CD14-positive monocyte (primary cell): ENCODE data around the gene TNFRSF18. TPM values are rescaled to one million over a fixed set of nuclear protein-coding genes. Genes with fewer than 3 reads are reported as not detected.

Source experiments
- DNase-seq, 3 donors: peaks; one replicate each; pipeline ENCODE4 v3.0.0-alpha.2; 2011 to 2022
- H2AFZ ChIP-seq: 2 replicates; pipeline ENCODE4 v1.6.0; 2012; ENCODE audit warnings: mild to moderate bottlenecking, low read depth, low read length, inconsistent platforms; ENCODE audit not compliant: insufficient read depth, poor library complexity, severe bottlenecking
- H3K27ac ChIP-seq, 2 donors: 1 replicate in 1 of 2; 2 replicates in 1 of 2; pipeline ENCODE4 v1.5.1; 2012 to 2013; ENCODE audit warnings: low read length in 2 of 2, control low read depth in 1 of 2, inconsistent platforms in 1 of 2, low read depth in 1 of 2, mild to moderate bottlenecking in 1 of 2
- H3K27me3 ChIP-seq, 2 donors: one replicate each; pipeline versions ENCODE4 v1.6.0 to v1.6.1; 2011 to 2013; ENCODE audit warnings: low read length in 2 of 2; ENCODE audit not compliant: control insufficient read depth in 2 of 2, insufficient read depth in 2 of 2
- H3K36me3 ChIP-seq, 2 donors: replicated peaks in 1 of 2; 1 replicate in 1 of 2; 2 replicates in 1 of 2; pipeline versions ENCODE4 v1.5.1 to v1.6.1; 2012 to 2013; ENCODE audit warnings: low read length in 2 of 2, control low read depth in 1 of 2, inconsistent platforms in 1 of 2, mild to moderate bottlenecking in 1 of 2; ENCODE audit not compliant: insufficient read depth in 2 of 2, control insufficient read depth in 1 of 2
- H3K4me1 ChIP-seq, 2 donors: 1 replicate in 1 of 2; 2 replicates in 1 of 2; pipeline versions ENCODE4 v1.5.1 to v1.6.1; 2012 to 2013; ENCODE audit warnings: low read length in 2 of 2, control low read depth in 1 of 2, inconsistent platforms in 1 of 2, mild to moderate bottlenecking in 1 of 2, moderate library complexity in 1 of 2; ENCODE audit not compliant: insufficient read depth in 2 of 2, control insufficient read depth in 1 of 2
- H3K4me2 ChIP-seq: replicated peaks from 2 replicates; pipeline ENCODE3; 2012; ENCODE audit warnings: low read length, moderate library complexity, mild to moderate bottlenecking; ENCODE audit not compliant: poor library complexity, severe bottlenecking; ENCODE audit errors: extremely low read depth
- H3K4me3 ChIP-seq, 3 experiments: fragments of 200-600 bp in 1 of 3; sonication (generic) in 1 of 3; replicated peaks in 1 of 3; 1 replicate in 2 of 3; 2 replicates in 1 of 3; pipeline ENCODE4 v1.5.1; 2011 to 2013; ENCODE audit warnings: low read length in 3 of 3, mild to moderate bottlenecking in 3 of 3, control low read depth in 2 of 3, low read depth in 2 of 3, inconsistent platforms in 1 of 3, moderate library complexity in 1 of 3
- H3K79me2 ChIP-seq: 2 replicates; pipeline ENCODE4 v1.6.0; 2012; ENCODE audit warnings: mild to moderate bottlenecking, control low read depth, inconsistent platforms, low read length, moderate library complexity; ENCODE audit not compliant: insufficient read depth
- H3K9ac ChIP-seq: 2 replicates; pipeline ENCODE4 v1.6.0; 2017; ENCODE audit warnings: low read length, mild to moderate bottlenecking; ENCODE audit not compliant: insufficient read depth, poor library complexity, severe bottlenecking
- H3K9me3 ChIP-seq, 2 donors: replicated peaks in 1 of 2; 1 replicate in 1 of 2; 2 replicates in 1 of 2; pipeline versions ENCODE4 v1.5.1 to v1.6.1; 2012 to 2013; ENCODE audit warnings: low read length in 2 of 2, control low read depth in 1 of 2; ENCODE audit not compliant: control insufficient read depth in 1 of 2, insufficient read depth in 1 of 2
- H4K20me1 ChIP-seq: 2 replicates; pipeline ENCODE4 v1.6.0; 2012; ENCODE audit warnings: mild to moderate bottlenecking, low read length, control low read depth, moderate library complexity; ENCODE audit not compliant: insufficient read depth
- H3K27ac Mint-ChIP-seq, 7 donors: one replicate each; pipeline ENCODE4 v1.8.0; 2020; ENCODE audit warnings: mild to moderate bottlenecking in 7 of 7, mixed read lengths in 7 of 7, moderate library complexity in 6 of 7, inconsistent platforms in 2 of 7
- H3K27me3 Mint-ChIP-seq, 3 donors: one replicate each; pipeline ENCODE4 v1.8.0; 2021 to 2022; ENCODE audit warnings: low read depth in 3 of 3, mild to moderate bottlenecking in 3 of 3, mixed read lengths in 3 of 3, moderate library complexity in 3 of 3, inconsistent platforms in 1 of 3
- H3K36me3 Mint-ChIP-seq, 2 donors: one replicate each; pipeline ENCODE4 v1.8.0; 2020; ENCODE audit warnings: mixed read lengths in 2 of 2, inconsistent platforms in 1 of 2, mild to moderate bottlenecking in 1 of 2
- H3K4me1 Mint-ChIP-seq: one replicate; pipeline ENCODE4 v1.8.0; 2020; ENCODE audit warnings: mild to moderate bottlenecking, mixed read lengths
- H3K4me3 Mint-ChIP-seq, 2 donors: one replicate each; pipeline ENCODE4 v1.8.0; 2020; ENCODE audit warnings: mild to moderate bottlenecking in 2 of 2, mixed read lengths in 2 of 2, moderate library complexity in 1 of 2
- H3K9me3 Mint-ChIP-seq, 7 donors: one replicate each; pipeline ENCODE4 v1.8.0; 2020 to 2022; ENCODE audit warnings: mixed read lengths in 7 of 7, mild to moderate bottlenecking in 6 of 7, moderate library complexity in 6 of 7, inconsistent platforms in 2 of 7
- CTCF ChIP-seq: fragments of 200-600 bp; IDR thresholded peaks from one replicate; pipeline ENCODE4 v1.8.0; 2022; ENCODE audit warnings: antibody characterized with exemption, mild to moderate bottlenecking
- WGBS: methylation state at CpG from one replicate; pipeline ENCODE4 v1.1.5; 2013; ENCODE audit warnings: missing lambda C conversion rate; ENCODE audit not compliant: insufficient coverage; 5-methylcytosine and 5-hydroxymethylcytosine counted together
- intact Hi-C, 2 donors: fragments of 100-400 bp; cut with micrococcal nuclease; formaldehyde crosslinking; loops; one replicate each; pipeline versions ENCODE4 v1.15.0 to v1.15.1; 2023
- polyA plus RNA-seq, 3 donors: library from polyadenylated mRNA; depleted of rRNA in 1 of 3; unstranded in 2 of 3; stranded (reverse) in 1 of 3; fragments of 300-500 nt in 2 of 3; fragments of >200 nt in 1 of 3; fragmentation: Illumina TruSeq in 2 of 3; gene quantifications; 1 replicate in 2 of 3; 2 replicates in 1 of 3; pipeline ENCODE4 v1.2.3, GENCODE V29; 2012 to 2021

The TNFRSF18 gene
- polyA plus RNA-seq, 3 donors: not detected

- H3K36me3 Mint-ChIP-seq: peaks cover 0 to 1% of the 10 kb centered on the region in 2 donors
- Histone ChIP-seq H3K9me3 (no peaks in the 10 kb centered on the region), H3K4me3 (no peak overlapping the region), H3K27ac (no peak overlapping the region), H2AFZ (no peak overlapping the region), H4K20me1 (no peaks in the 10 kb centered on the region), H3K9ac (no peak overlapping the region), H3K36me3 (no peaks in the 10 kb centered on the region), H3K27me3 (peaks cover 7 to 52% of the 10 kb centered on the region in 2 donors), H3K79me2 (no peaks in the 10 kb centered on the region), H3K4me2 (no peak overlapping the region), H3K4me1 (no peaks in the 10 kb centered on the region)
- H3K9me3 Mint-ChIP-seq: peaks cover 0 to 3% (median 2%) of the 10 kb centered on the region in 7 donors
- no peak for TF ChIP-seq CTCF
- H3K27me3 Mint-ChIP-seq: peaks cover 42 to 75% (median 53%) of the 10 kb centered on the region in 3 donors
- no peak overlapping the region for H3K27ac Mint-ChIP-seq
- H3K4me1 Mint-ChIP-seq: peaks cover 5% of the 10 kb centered on the region
- DNase-seq: no peak
- peak overlapping the region in 1 of 2 donors; percentile 70 for H3K4me3 Mint-ChIP-seq
- 31% methylated on average over 8 of the region's 11 CpGs for WGBS
- intact Hi-C loops: no loop called here
Observed at GRCh38 chr1:1207571-1207892, 1.1 kb upstream of the TNFRSF18 start.

- Histone ChIP-seq H3K27me3 (peaks cover 7 to 48% of the 10 kb centered on the region in 2 donors), H3K36me3 (no peaks in the 10 kb centered on the region), H2AFZ (no peak overlapping the region), H3K79me2 (no peaks in the 10 kb centered on the region), H3K9me3 (no peaks in the 10 kb centered on the region), H3K4me3 (no peak overlapping the region), H3K4me1 (no peaks in the 10 kb centered on the region), H3K27ac (no peak overlapping the region), H3K9ac (no peak overlapping the region), H4K20me1 (no peaks in the 10 kb centered on the region), H3K4me2 (no peak overlapping the region)
- peaks cover 0 to 1% of the 10 kb centered on the region in 2 donors for H3K36me3 Mint-ChIP-seq
- peaks cover 5% of the 10 kb centered on the region for H3K4me1 Mint-ChIP-seq
- peak overlapping the region in 1 of 2 donors; percentile 70 for H3K4me3 Mint-ChIP-seq
- peaks cover 0 to 3% (median 2%) of the 10 kb centered on the region in 7 donors for H3K9me3 Mint-ChIP-seq
- no peak for DNase-seq
- WGBS: 51% methylated on average over 14 of the region's 19 CpGs
- intact Hi-C loops: no loop called here
- H3K27ac Mint-ChIP-seq: peak overlapping the region in 1 of 7 donors; percentile 50
- peaks cover 41 to 71% (median 50%) of the 10 kb centered on the region in 3 donors for H3K27me3 Mint-ChIP-seq
- no peak for TF ChIP-seq CTCF
Observed at GRCh38 chr1:1206966-1207531, 657 bp upstream of the TNFRSF18 start.
